ENCODE data around the gene SLCO4A1.

GRCh38 chr20:62631336-62632308 lies 10.7 kb upstream of the SLCO4A1 start:
- no peak for TF ChIP-seq CTCF (IDR thresholded peaks at IDR 0.05)
- no peak for TF ChIP-seq EZH2 (IDR thresholded peaks at IDR 0.05; ENCODE audit: borderline replicate concordance, insufficient read depth, low read depth, low read length, poor library complexity, severe bottlenecking)

All from B cell (primary cell).